GM12878 (cell line): ENCODE data around the gene RBM8A. TPM values are rescaled to one million over a fixed set of nuclear protein-coding genes. Genes with fewer than 3 reads are reported as not detected.

ENCODE experiments used
- ATAC-seq: fragments of 200-7000 bp; cut with Tn5 transposase; 3 replicates; pipeline ENCODE4 v1.9.1; 2020; ENCODE audit warnings: mild to moderate bottlenecking, moderate library complexity
- BruUV-seq: library from RNA; stranded (reverse); fragments of 400-500 nt; replicated peaks from 2 replicates; lab custom pipeline; 2021; lab: Mats Ljungman, UMichigan
- CTCF ChIA-PET: fragments of 300-600 bp; sonication (Branson Sonifier 250); formaldehyde crosslinking; extraction: SDS; loops from one replicate; lab custom pipeline; 2021; ENCODE audit warnings: inconsistent platforms; lab: Yijun Ruan, JAX
- POLR2A ChIA-PET: fragments of 350-600 bp; formaldehyde crosslinking; extraction: SDS; loops from one replicate; lab custom pipeline; 2021; ENCODE audit warnings: inconsistent platforms; lab: Charles Lee
- RAD21 ChIA-PET: fragments of 300-600 bp; sonication (Branson Sonifier 250); formaldehyde crosslinking; loops from one replicate; lab custom pipeline; 2023; ENCODE audit warnings: antibody characterized with exemption; ENCODE audit not compliant: unreplicated experiment; lab: Charles Lee
- SMC1A ChIA-PET: fragments of 300-600 bp; sonication (Branson Sonifier 250); formaldehyde crosslinking; loops from one replicate; lab custom pipeline; 2023; ENCODE audit not compliant: unreplicated experiment, uncharacterized antibody; lab: Charles Lee
- DNase-seq: peaks from one replicate; pipeline ENCODE4 v3.0.0-alpha.2; 2011; ENCODE audit warnings: low read depth, low spot score
- FAIRE-seq: peaks from 3 replicates; lab custom pipeline; 2011; peaks lifted over from hg19 to GRCh38; lab: Jason Lieb, UNC
- H2AFZ ChIP-seq: 2 replicates; pipeline ENCODE4 v1.6.0; 2011; ENCODE audit warnings: low read depth, low read length, control low read depth; ENCODE audit not compliant: control insufficient read depth
- H3K27ac ChIP-seq: 2 replicates; pipeline ENCODE4 v1.5.1; 2011; ENCODE audit warnings: control low read depth; ENCODE audit not compliant: control insufficient read depth, insufficient read depth
- H3K27me3 ChIP-seq, 2 experiments: replicated peaks in 1 of 2; 2 replicates each; pipeline versions ENCODE4 v1.6.0 to v1.6.1; 2011; ENCODE audit warnings: low read length in 1 of 2; ENCODE audit not compliant: control insufficient read depth in 2 of 2, insufficient read depth in 2 of 2
- H3K36me3 ChIP-seq, 2 experiments: 2 replicates each; pipeline ENCODE4 v1.5.1; 2011; ENCODE audit warnings: low read length in 1 of 2; ENCODE audit not compliant: control insufficient read depth in 2 of 2, insufficient read depth in 2 of 2
- H3K4me1 ChIP-seq: 2 replicates; pipeline ENCODE4 v1.6.1; 2011; ENCODE audit warnings: mild to moderate bottlenecking, low read length, moderate library complexity, mixed read lengths; ENCODE audit not compliant: control insufficient read depth, insufficient read depth
- H3K4me2 ChIP-seq: 2 replicates; pipeline ENCODE4 v1.6.0; 2011; ENCODE audit warnings: control low read depth; ENCODE audit not compliant: control insufficient read depth, insufficient read depth
- H3K4me3 ChIP-seq: fragments of 200-600 bp; sonication (generic); 2 replicates; pipeline ENCODE4 v1.5.1; 2016
- H3K79me2 ChIP-seq: 2 replicates; pipeline ENCODE4 v1.6.0; 2011; ENCODE audit warnings: low read length; ENCODE audit not compliant: control insufficient read depth, insufficient read depth
- H3K9ac ChIP-seq: 2 replicates; pipeline ENCODE4 v1.8.0; 2011; ENCODE audit warnings: low read length, control low read depth, mixed read lengths; ENCODE audit not compliant: control insufficient read depth, insufficient read depth
- H3K9me3 ChIP-seq: replicated peaks from 3 replicates; pipeline ENCODE4 v1.5.1; 2011; ENCODE audit warnings: mild to moderate bottlenecking, low read length; ENCODE audit not compliant: control insufficient read depth, insufficient read depth
- H4K20me1 ChIP-seq: 2 replicates; pipeline ENCODE4 v1.6.0; 2011; ENCODE audit not compliant: control insufficient read depth, insufficient read depth
- CEBPB ChIP-seq, 2 experiments: fragments of 150-350 bp in 1 of 2; IDR thresholded peaks; 2 replicates each; pipeline ENCODE4 v1.6.1; 2012 to 2014; ENCODE audit warnings: low read depth in 2 of 2, low read length in 2 of 2, borderline replicate concordance in 1 of 2, inconsistent platforms in 1 of 2
- ETV6 ChIP-seq, 2 experiments: fragments of 450-650 bp in 1 of 2; IDR thresholded peaks in 1 of 2; conservative IDR thresholded peaks in 1 of 2; 2 replicates each; pipeline ENCODE4 v1.6.1; 2014; ENCODE audit warnings: antibody characterized with exemption in 1 of 2, borderline replicate concordance in 1 of 2, low read depth in 1 of 2, mild to moderate bottlenecking in 1 of 2, moderate library complexity in 1 of 2
- GABPA ChIP-seq: IDR thresholded peaks from 2 replicates; pipeline ENCODE4 v1.6.1; 2014; ENCODE audit warnings: antibody characterized with exemption, low read depth, mild to moderate bottlenecking, inconsistent platforms
- HDAC6 ChIP-seq: fragments of 200-600 bp; sonication (generic); IDR thresholded peaks from one replicate; pipeline ENCODE4 v1.8.0; 2017; ENCODE audit warnings: antibody characterized with exemption; ENCODE audit not compliant: unreplicated experiment
- IKZF2 ChIP-seq, 2 experiments: fragments of 450-650 bp; IDR thresholded peaks; 2 replicates each; pipeline ENCODE4 v1.6.1; 2017; ENCODE audit warnings: mild to moderate bottlenecking in 2 of 2, moderate library complexity in 2 of 2
- IRF5 ChIP-seq: fragments of 450-650 bp; IDR thresholded peaks from 2 replicates; pipeline ENCODE4 v1.6.1; 2017; ENCODE audit warnings: borderline replicate concordance
- MTA2 ChIP-seq: fragments of 450-650 bp; IDR thresholded peaks from 2 replicates; pipeline ENCODE4 v1.6.1; 2016; ENCODE audit warnings: low read depth, mild to moderate bottlenecking, moderate library complexity
- NFIC ChIP-seq: IDR thresholded peaks from 2 replicates; pipeline ENCODE4 v1.6.1; 2012; ENCODE audit warnings: low read depth, mild to moderate bottlenecking, inconsistent platforms, low read length, moderate library complexity
- POLR2AphosphoS2 ChIP-seq: IDR thresholded peaks from 2 replicates; pipeline ENCODE4 v1.6.1; 2011; ENCODE audit warnings: low read depth, mild to moderate bottlenecking, low read length, improper control_type of control experiment, moderate library complexity
- RCOR1 ChIP-seq: conservative IDR thresholded peaks from 2 replicates; pipeline ENCODE4 v1.6.1; 2012; ENCODE audit warnings: low read depth, low read length, improper control_type of control experiment
- RFX5 ChIP-seq: IDR thresholded peaks from 2 replicates; pipeline ENCODE4 v1.6.1; 2011; ENCODE audit warnings: low read depth, low read length, improper control_type of control experiment
- SMC3 ChIP-seq: IDR thresholded peaks from 2 replicates; pipeline ENCODE4 v1.6.1; 2011; ENCODE audit warnings: low read length, improper control_type of control experiment, borderline replicate concordance
- SRF ChIP-seq, 2 experiments: IDR thresholded peaks; 2 replicates each; pipeline ENCODE4 v1.6.1; 2011; ENCODE audit warnings: low read depth in 2 of 2, low read length in 2 of 2, mild to moderate bottlenecking in 1 of 2, moderate library complexity in 1 of 2
- SUZ12 ChIP-seq: fragments of 200-600 bp; sonication (generic); IDR thresholded peaks from one replicate; pipeline ENCODE4 v1.6.1; 2018; ENCODE audit warnings: antibody characterized with exemption, mild to moderate bottlenecking; ENCODE audit not compliant: unreplicated experiment
- YY1 ChIP-seq: IDR thresholded peaks from 2 replicates; pipeline ENCODE4 v1.6.1; 2011; ENCODE audit warnings: low read depth, mild to moderate bottlenecking, low read length
- in situ Hi-C: fragments of 300-500 bp; cut with MboI; formaldehyde crosslinking; loops from 9 replicates; pipeline ENCODE4 v1.14.3; 2018; ENCODE audit warnings: mixed read lengths
- intact Hi-C: fragments of 100-400 bp; cut with micrococcal nuclease; formaldehyde crosslinking; loops from one replicate; pipeline ENCODE4 v1.14.2; 2022; ENCODE audit not compliant: unreplicated experiment
- polyA plus RNA-seq, 11 experiments: library from polyadenylated mRNA; depleted of rRNA in 4 of 11; unstranded in 6 of 11; stranded (reverse) in 5 of 11; fragments of >200 nt; fragmentation: Nextera tagmentation in 4 of 11; fragmentation: Illumina TruSeq in 1 of 11; extraction: Ambion mirVana in 4 of 11; extraction: Trizol in 1 of 11; gene quantifications; 1 replicate in 1 of 11; 2 replicates in 10 of 11; pipeline versions ENCODE4 v1.2.1 to v1.2.3, GENCODE V29; 2011 to 2016; ENCODE audit warnings: inconsistent platforms in 2 of 11, missing spikeins in 2 of 11, low read depth in 1 of 11
- total RNA-seq, 4 experiments: library from RNA; depleted of rRNA in 3 of 4; stranded (reverse); fragments of >200 nt in 3 of 4; fragmentation: Illumina TruSeq in 1 of 4; extraction: Trizol in 1 of 4; gene quantifications; 2 replicates each; pipeline versions ENCODE4 v1.2.1 to v1.2.3, GENCODE V29; 2013 to 2021

RBM8A gene
- total and polyA plus RNA-seq, 10 of the 15 experiments (the other 5 are each of a cell fraction or from before 2014, with no cell fraction given) = 110 to 1,248 (median 248) TPM

- DNase-seq = no peak
- SMC1A ChIA-PET = interaction anchor here (0.7 to 4.1 kb wide), 13 partner anchors 20 to 175 kb away, joined by 3 to 37 read pairs (median 4); partner anchors contain the start of genes PEX11B and RBM8A
- H3K4me3 ChIP-seq = no peak overlapping the region
- no peak for TF ChIP-seq POLR2AphosphoS2
- TF ChIP-seq CEBPB (IDR thresholded peaks at IDR 0.05; ENCODE audit: borderline replicate concordance in 1 of 2, low read depth in 2 of 2, low read length in 2 of 2) = no peak
- no peak for TF ChIP-seq NFIC
- no peak for TF ChIP-seq ETV6 (conservative IDR thresholded peaks at IDR 0.05 in 1 of 2, IDR thresholded peaks at IDR 0.05 in 1 of 2; ENCODE audit: borderline replicate concordance in 1 of 2, low read depth in 1 of 2)
- no peak for TF ChIP-seq SRF (IDR thresholded peaks at IDR 0.05; ENCODE audit: low read depth in 2 of 2, low read length in 2 of 2)
- no peak for TF ChIP-seq RFX5
- no peak for TF ChIP-seq IKZF2 (IDR thresholded peaks at IDR 0.05)
- no peak for TF ChIP-seq SMC3
- no peak for TF ChIP-seq RCOR1
- no peak for TF ChIP-seq MTA2
- no peak for TF ChIP-seq IRF5
- TF ChIP-seq HDAC6 = no peak
- TF ChIP-seq YY1 = no peak
- no peak for TF ChIP-seq GABPA
- no peak for TF ChIP-seq SUZ12
- H3K4me2 ChIP-seq = no peak overlapping the region
- POLR2A ChIA-PET = interaction anchor here (1.1 to 5.8 kb wide), 13 partner anchors 9 to 134 kb away, joined by 3 to 58 read pairs (median 8); partner anchors contain the start of genes PEX11B, PIAS3 and RBM8A
- H4K20me1 ChIP-seq = no peaks in the 10 kb centered on the region
- peaks cover 20% of the 10 kb centered on the region for H3K79me2 ChIP-seq
- H3K9me3 ChIP-seq = no peaks in the 10 kb centered on the region
- H3K36me3 ChIP-seq = no peaks in the 10 kb centered on the region; a peak in 1 of 4 replicates
- ATAC-seq = no peak
- FAIRE-seq = no peak
- no TSS peak for BruUV-seq
- RAD21 ChIA-PET = interaction anchor here (0.9 to 4.7 kb wide), 8 partner anchors 20 to 100 kb away, joined by 3 to 47 read pairs (median 10); partner anchors contain the start of genes PIAS3 and RBM8A
- intact Hi-C loops = loop anchor here (2.0 kb wide), 2 partner anchors 18 to 32 kb away; partner anchors contain the start of gene RBM8A
- no peak overlapping the region for H3K27ac ChIP-seq
- in situ Hi-C loops = no loop called here
- H3K9ac ChIP-seq = no peak overlapping the region
- no peak overlapping the region for H2AFZ ChIP-seq
- H3K27me3 ChIP-seq = no peaks in the 10 kb centered on the region; a peak in 1 of 4 replicates
- peaks cover 17% of the 10 kb centered on the region for H3K4me1 ChIP-seq
- CTCF ChIA-PET = interaction anchor here (0.6 to 4.1 kb wide), 10 partner anchors 10 to 130 kb away, joined by 3 to 27 read pairs (median 4); partner anchors contain the start of genes NUDT17 and RBM8A
Measured at GRCh38 chr1:145958734-145959133, 31.4 kb upstream of the RBM8A start.
